GM13977 (cell line): ENCODE data around the gene MTCH1.

ENCODE experiments used
- DNase-seq: peaks from one replicate; pipeline ENCODE4 v3.0.0; 2012; ENCODE audit warnings: low spot score
- CTCF ChIP-seq: IDR thresholded peaks from 2 replicates; pipeline ENCODE4 v1.5.1; 2012; ENCODE audit warnings: mild to moderate bottlenecking, control low read depth; ENCODE audit not compliant: insufficient read depth; ENCODE audit errors: extremely low read depth, missing control alignments
- in situ Hi-C: fragments of 300-500 bp; cut with MboI; formaldehyde crosslinking; loops from one replicate; pipeline ENCODE4 v1.12.0; 2022; ENCODE audit warnings: low sequenced_read_pairs, low pct_unique_long_range_greater_than_20kb, mixed read lengths, inconsistent platforms; ENCODE audit not compliant: unreplicated experiment

MTCH1 gene

GRCh38 chr6:37010402-37010892 lies 24.5 kb upstream of the MTCH1 start:
- no peak for TF ChIP-seq CTCF
- DNase-seq, result no peak
- in situ Hi-C loops, result loop anchor here (10.0 kb wide), 1 partner anchor 236 kb away; no protein-coding TSS in a partner anchor

- TF ChIP-seq CTCF, result no peak
- in situ Hi-C loops, result no loop called here
- no peak for DNase-seq
These were observed 22.8 kb upstream of the MTCH1 start for GRCh38 chr6:37008484-37009465.

GRCh38 chr6:37007340-37008043 lies 21.5 kb upstream of the MTCH1 start:
- DNase-seq, result peak; percentile 55
- in situ Hi-C loops, result no loop called here

GRCh38 chr6:37006793-37007339 lies 20.9 kb upstream of the MTCH1 start:
- DNase-seq, result no peak
- in situ Hi-C loops, result no loop called here
- TF ChIP-seq CTCF, result no peak

More at GRCh38 chr6:37007340-37008043, 21.5 kb upstream of the MTCH1 start:
- no peak for TF ChIP-seq CTCF

GRCh38 chr6:37005827-37006567 lies 20.0 kb upstream of the MTCH1 start:
- no peak for TF ChIP-seq CTCF
- no peak for DNase-seq
- in situ Hi-C loops, result no loop called here
